D721Med (cell line): Measurements from ENCODE around the gene C17orf107.

ENCODE experiments used
- DNase-seq: peaks from one replicate; pipeline ENCODE4 v3.0.0; 2011; ENCODE audit warnings: low spot score; ENCODE audit not compliant: insufficient read length
- FAIRE-seq: peaks from 2 replicates; lab custom pipeline; 2011; peaks lifted over from hg19 to GRCh38; lab: Jason Lieb, UNC
- CTCF ChIP-seq: IDR thresholded peaks from 2 replicates; pipeline ENCODE4 v1.5.1; 2012; ENCODE audit warnings: mild to moderate bottlenecking, control low read depth; ENCODE audit not compliant: insufficient read depth; ENCODE audit errors: missing control alignments

Gene C17orf107

GRCh38 chr17:4938688-4939545, 39.6 kb downstream of the C17orf107 start:
- DNase-seq: no peak
- TF ChIP-seq CTCF: no peak
- FAIRE-seq: no peak

- TF ChIP-seq CTCF: no peak
- FAIRE-seq: no peak
- DNase-seq: no peak
Measured at GRCh38 chr17:4939546-4939795, 40.1 kb downstream of the C17orf107 start.

- peak; percentile 95 for DNase-seq
- FAIRE-seq: no peak
- no peak for TF ChIP-seq CTCF
Measured at GRCh38 chr17:4939796-4940554, 40.6 kb downstream of the C17orf107 start, which contains the start of the genes RNF167 and SLC25A11. Gene RNF167, plus strand, starts transcription at chr17:4940268. Its CDS starts 642 bp downstream, at chr17:4940910. Gene SLC25A11, minus strand, starts transcription at chr17:4940046. Its CDS starts 136 bp downstream, at chr17:4939910.

GRCh38 chr17:4940555-4941318, 41.4 kb downstream of the C17orf107 start:
- peak; percentile 80 for DNase-seq
- no peak for TF ChIP-seq CTCF
- no peak for FAIRE-seq

GRCh38 chr17:4941319-4941610, 41.9 kb downstream of the C17orf107 start:
- no peak for FAIRE-seq
- no peak for TF ChIP-seq CTCF
- no peak for DNase-seq

- no peak for TF ChIP-seq CTCF
- DNase-seq (no peak), FAIRE-seq (no peak)
Measured at GRCh38 chr17:4942760-4943508, 43.6 kb downstream of the C17orf107 start.
